ENCODE data around the gene OR5K4. TPM values are rescaled to one million over a fixed set of nuclear protein-coding genes. Genes with fewer than 3 reads are reported as not detected.

Gene OR5K4, protein sequence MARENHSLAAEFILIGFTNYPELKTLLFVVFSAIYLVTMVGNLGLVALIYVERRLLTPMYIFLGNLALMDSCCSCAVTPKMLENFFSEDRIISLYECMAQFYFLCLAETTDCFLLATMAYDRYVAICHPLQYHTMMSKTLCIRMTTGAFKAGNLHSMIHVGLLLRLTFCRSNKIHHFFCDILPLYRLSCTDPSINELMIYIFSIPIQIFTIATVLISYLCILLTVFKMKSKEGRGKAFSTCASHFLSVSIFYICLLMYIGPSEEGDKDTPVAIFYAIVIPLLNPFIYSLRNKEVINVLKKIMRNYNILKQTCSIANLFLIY
- not detected for total RNA-seq

DNA sequence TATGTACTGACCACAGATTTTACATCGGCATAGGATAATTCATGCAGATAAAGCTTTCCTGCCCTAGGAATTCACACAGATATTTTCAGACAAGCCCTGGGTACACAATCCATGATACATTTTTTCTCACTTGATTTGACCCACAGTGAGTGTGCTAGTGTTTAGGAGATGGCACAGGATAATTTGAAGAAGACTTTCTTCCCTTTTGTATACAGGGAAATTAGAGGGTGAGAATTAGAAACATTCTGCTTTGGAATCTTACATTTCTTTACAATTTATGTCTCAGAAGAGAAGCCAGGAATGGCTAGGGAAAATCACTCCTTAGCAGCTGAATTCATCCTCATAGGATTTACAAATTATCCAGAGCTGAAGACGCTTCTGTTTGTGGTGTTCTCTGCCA, at the start of gene OR5K4:
TSS of gene OR5K4 (plus strand) at position 301 of the 400 bp plus-strand sequence. CDS start at position 301, 0 bp downstream.
- no peak for FAIRE-seq
- DNase-seq (ENCODE audit: low spot score in 2 of 2) = no peak

DNA sequence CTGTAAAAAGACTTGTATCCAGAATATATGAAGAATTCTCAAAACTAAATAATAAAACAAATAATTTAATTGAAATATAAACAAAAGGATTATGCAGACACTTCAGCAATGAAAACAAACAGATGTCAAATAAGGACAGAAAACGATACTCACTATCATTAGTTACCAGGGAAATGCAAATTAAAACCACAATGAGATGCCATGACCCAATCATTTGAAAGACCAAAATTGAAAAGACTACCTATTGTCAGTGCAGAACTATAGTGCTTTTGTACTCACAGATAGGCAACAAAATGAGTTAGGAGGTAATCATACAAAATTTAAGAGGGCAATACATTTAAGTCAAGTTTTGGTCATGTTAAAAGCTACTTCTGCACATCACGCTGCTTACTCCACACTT, 31.6 kb upstream of the OR5K4 start:
- FAIRE-seq (no peak), DNase-seq (ENCODE audit: low spot score in 2 of 2) (no peak)

DNA sequence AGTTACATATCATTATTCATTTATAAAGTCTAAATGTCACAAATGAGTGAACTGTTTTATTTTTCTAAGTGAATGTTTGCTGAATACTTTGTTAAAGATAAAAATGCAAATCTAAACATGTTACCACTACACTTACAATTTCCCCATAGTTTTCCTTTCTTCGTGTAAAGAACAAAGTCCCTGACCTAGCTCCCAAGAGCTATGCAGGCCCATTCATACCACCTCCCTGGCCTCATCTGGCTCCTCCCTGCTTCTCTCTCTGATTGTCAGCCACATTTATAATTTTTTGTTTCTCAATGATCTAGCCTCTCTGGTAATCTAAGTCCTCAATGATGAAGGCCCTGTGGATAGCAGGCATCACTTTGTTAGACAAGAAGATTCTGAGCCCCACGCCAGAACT, 31.0 kb upstream of the OR5K4 start:
- no peak for DNase-seq (ENCODE audit: low spot score in 2 of 2)
- FAIRE-seq = no peak

DNA sequence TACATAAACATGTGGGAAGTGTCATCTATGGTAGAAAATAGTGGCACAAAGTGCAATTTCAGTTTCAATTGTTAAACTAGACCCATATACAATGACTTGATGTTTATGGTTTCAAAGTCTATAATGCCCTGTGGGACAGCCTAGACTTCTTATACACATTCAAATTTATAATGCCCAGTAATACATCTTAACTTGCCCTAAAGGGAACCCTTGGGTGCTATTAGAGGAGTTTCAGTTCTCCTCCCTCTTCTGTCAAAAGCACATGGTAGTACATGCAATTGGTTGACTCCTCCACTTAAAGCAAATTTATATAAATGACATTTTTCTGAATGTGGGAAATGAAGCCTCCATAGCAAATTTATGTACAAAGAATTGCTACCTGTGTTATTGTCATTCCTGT, 30.2 kb upstream of the OR5K4 start:
- no peak for FAIRE-seq
- DNase-seq (ENCODE audit: low spot score in 2 of 2) = no peak

DNA sequence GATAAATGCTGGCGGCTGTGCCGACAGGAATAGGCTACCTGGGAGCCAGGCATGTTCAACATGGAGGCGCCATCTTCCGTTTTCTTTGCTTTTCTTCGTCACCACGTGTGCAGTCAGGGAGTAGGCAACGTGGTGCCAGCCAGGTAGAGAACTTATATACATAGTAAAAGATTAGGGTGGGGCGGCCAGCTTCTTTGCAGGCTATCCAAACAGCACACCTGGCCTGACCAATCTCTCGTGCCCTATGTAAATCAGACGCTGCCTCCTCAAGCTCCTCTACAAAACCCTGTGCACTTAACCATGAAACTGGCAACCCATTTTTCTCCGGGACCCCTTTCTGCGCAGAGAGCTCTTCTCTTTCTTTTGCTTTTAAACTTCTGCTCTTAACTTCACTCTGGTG, 28.6 kb upstream of the OR5K4 start:
- no peak for DNase-seq (ENCODE audit: low spot score in 2 of 2)
- no peak for FAIRE-seq

DNA sequence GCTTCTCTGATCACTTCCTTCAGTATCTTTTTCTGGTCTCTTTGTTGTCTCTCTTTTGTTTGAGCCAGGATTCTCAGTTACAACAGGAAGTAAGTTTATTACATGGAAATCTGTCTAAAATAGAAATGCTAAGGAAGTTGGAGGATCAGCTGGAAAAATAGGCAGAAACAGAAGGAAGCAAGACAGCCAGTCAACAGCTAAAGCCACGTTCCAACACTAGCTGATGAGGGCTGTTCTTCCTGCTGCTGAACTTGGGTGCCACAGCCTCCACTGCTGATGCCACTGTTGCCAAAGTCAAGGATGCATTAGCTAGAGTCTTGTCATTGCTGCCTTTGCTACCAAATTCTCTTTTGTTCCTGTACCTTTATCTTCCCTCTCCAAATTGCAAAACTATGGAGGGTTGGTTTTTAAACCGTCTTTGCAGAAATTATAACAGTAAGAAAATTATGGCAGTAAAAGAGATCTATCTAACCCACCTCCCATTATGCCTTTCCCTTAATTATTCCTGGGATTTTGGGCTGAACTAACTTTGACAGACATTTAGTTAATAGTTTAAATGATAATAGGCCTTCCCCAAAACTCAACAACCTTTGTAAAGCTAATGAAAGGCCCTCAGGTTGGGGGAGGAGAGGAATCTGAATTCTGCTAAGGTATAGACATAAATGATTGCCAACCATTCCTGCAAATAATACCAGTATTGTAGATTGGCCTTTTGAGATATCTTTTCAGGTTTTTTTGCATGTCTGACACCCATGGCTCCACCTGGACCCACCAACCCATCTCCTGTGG, 27.4 kb upstream of the OR5K4 start:
- no peak for FAIRE-seq
- no peak for DNase-seq (ENCODE audit: low spot score in 2 of 2)

DNA sequence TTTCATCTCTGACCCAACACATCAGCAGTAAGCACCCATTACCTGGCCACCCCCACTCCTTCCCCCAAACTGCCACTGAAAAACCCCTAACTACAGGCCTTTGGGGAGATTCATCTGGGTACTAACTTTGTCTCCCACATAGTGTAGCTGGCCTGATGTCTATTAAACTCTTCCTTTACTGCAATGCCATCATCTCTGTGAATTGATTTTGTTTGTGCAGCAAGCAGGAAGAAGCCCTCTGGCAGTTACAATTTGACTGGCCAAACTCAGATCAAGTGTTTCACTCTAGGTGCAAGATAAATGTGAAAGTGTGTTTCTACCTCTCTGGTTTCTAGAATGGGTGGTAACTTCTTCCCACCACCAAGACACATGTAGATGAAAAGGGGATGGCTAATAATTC, 26.7 kb upstream of the OR5K4 start:
- DNase-seq (ENCODE audit: low spot score in 2 of 2) = no peak
- FAIRE-seq = no peak

DNA sequence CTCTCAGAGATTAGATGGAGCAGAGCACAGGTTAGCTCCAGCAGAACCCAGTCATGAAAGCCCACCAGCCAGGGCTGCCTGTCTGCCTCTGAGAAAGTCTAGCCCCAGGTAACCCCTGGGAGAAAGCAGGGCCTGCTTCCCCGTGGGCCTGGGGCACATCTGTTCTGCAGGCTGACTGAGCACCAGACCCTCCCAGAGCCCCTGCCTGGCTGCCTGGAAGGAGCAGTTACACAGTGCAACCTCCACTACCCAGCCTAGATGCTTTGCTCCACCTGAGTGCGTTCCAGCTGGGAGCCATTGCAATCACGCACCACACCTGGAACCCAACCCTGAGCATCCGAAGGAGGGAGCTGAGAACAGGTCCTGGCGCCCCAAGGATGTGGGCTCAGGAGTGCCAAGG, 24.7 kb upstream of the OR5K4 start:
- DNase-seq (ENCODE audit: low spot score in 2 of 2) (no peak), FAIRE-seq (no peak)

DNA sequence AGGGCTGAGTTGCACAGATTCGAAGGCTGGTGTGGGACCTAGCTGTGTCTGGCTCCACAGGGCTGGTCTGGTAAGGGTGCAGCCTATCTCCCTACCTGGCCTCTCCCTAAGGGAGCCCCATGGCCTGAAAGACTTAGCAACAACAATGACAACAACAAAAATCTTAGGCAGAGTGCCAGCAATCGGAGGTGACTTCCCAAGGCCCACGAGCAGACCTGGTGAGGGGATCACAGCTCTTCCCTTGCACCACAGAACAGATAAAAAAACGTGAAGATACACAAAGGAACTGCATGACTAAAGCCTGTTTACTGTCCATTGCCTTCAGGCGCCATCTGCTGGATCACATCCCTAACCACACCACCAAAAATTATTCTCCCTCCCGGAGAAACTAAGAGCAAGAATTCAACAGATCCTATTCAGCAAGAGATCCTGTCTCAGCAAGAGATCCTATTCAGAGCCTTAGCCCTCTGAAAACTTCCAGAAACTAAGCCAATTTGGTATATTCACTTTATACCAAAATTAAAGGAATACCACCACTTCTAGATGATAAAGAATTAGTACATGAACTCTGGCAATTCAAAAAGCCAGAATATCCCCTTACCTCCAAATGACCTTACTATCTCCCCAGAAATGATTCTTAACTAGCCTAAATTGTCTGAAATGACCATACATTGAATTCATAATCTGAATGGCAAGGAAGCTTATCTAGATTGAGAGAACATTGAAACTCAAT, 24.1 kb upstream of the OR5K4 start:
- DNase-seq (ENCODE audit: low spot score in 2 of 2) (peak in 1 of 2 donors; percentile 6), FAIRE-seq (peak; percentile 30)

DNA sequence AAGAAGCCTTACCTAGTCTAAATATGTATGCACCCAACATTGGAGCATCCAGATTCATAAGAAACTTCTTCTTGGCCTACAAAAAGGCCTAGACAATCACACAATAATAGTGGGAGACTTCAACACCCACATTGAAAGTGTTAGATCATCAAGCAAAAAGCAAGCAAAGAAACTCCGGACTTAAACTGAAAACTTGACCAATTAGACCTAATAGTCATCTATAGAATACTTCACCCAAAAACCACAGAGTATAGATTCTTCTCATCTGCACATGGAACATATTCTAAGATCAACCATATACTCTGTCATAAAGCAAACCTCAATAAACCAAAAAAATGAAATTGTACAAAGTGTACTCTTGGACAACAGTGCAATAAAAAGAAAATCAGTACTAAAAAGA, 22.3 kb upstream of the OR5K4 start:
- FAIRE-seq (no peak), DNase-seq (ENCODE audit: low spot score in 2 of 2) (no peak)

DNA sequence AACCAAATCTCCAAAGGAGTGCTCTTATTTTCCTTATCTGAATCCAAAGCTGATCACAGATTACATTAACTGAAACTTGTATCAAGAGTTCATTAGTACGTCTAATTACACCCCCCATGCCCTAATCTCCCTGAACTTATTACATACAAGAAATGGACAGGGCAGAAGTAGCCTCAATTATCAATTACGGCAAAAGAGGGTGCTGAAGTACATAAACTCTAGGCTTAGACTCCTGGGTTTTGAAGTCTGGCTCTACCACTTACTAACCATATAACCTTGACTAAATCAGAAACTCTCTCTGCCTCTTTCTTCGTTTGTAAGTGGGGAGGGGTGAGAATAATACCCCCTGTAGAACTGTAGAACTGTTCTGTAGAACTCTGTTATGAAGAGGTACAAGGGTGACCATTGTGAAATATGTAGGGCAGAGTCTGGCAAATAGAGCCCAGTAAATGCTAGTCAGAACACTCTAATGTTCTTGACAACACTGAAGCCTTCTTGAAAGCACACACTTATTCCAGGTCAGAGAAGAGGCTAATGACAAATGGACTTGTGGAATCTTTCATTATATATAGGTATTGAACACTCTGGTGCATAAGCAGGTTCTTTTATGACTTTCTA, 19.6 kb upstream of the OR5K4 start:
- FAIRE-seq = no peak
- DNase-seq (ENCODE audit: low spot score in 2 of 2) = no peak

DNA sequence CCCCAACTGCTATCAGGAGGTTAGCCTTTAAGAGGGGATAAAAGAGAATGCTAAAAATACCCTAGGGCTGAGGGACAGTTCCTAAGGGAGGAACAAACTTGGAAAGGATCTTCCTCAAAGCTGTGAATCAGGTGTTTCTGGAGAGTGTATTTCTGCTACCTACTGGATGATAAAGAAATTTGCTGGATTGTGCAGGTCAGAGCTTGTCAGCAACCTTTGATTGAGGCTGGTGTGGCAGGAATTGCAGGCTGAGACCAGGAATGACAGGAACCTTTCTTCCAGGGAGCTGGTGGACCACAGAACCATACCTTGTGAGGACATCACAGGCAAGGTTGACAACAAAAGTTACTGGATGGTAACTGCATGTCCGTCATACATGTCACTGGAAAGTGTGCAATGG, 14.6 kb upstream of the OR5K4 start:
- no peak for DNase-seq (ENCODE audit: low spot score in 2 of 2)
- FAIRE-seq = no peak

DNA sequence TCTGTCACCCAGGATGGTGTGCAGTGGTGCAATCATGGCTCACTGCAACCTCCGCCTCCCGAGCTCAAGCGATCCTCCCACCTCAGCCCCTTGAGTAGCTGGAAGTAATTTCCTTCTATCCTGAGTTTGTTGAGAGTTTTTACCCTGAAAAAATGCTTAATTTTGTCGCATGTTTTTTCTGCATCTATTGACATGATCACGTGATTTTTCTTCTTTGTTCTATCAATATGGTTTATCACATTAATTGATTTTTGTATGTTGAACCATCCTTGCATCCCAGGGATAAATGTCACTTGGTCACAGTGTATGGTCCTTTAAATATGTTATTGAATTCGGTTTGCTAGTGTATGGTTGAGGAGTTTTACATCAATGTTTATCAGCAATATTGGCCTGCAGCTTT, 11.9 kb upstream of the OR5K4 start:
- no peak for FAIRE-seq

DNA sequence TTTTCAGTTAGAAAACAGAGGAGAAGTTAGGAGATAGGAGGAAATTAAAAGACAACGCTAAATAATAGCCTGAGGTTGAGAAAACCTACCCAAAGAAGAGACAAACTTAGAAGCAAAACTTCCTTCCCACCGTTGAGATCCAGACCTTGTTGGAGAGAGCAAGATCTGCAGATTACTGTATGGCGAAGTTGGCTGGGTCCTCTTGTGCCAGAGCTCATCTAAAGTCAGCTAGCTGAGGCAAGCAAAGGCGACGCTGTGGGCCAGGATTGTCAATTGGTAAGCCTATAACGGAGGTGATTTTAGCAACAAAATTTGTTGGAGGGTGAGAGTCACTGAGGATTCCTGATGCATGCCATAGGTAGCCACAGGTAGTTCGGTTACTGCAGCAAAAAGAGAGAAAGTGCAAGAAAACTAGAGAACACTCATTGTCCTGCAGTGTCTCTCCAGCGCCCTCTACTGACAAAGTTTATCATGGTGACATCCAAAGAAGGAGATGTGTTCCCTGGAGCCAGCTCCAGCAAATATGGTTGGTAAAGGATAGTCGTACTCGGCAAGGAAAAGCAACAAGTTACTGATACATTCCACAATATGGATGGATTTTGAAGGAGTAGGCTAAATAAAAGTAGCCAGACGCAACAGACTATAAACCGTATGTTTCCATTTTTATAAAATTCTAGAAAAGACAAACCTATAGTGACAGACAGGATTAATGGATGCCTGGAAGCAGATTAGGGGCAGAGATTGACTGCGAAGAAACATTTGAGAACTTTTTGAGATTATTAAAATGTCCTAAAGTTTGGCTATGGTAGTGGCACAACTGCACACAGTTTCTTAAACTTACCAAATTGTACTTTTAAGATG, 9.8 kb upstream of the OR5K4 start:
- no peak for DNase-seq (ENCODE audit: low spot score in 2 of 2)
- FAIRE-seq = no peak

More for the DNA sequence above, 11.9 kb upstream of the OR5K4 start:
- DNase-seq (ENCODE audit: low spot score in 2 of 2) = no peak

DNA sequence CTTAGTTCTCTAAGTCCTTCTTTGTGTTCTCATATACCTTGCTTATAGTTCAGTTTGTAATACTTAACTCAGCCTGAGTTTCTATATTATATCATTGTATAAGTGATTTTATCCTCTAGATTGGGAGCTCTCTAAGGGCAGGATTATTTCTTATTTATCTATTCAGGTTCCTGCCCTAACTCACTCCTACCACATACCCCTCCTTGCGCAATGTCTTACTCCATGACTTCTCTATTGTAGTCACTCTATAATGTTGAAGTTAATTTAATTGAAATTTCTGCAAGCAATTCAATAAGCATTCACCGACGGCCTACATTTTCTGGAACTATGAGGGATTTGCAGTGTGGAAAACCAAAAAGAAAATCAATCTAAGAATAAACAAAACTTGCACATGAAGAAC, 3.6 kb upstream of the OR5K4 start:
- DNase-seq (ENCODE audit: low spot score in 2 of 2) = no peak

DNA sequence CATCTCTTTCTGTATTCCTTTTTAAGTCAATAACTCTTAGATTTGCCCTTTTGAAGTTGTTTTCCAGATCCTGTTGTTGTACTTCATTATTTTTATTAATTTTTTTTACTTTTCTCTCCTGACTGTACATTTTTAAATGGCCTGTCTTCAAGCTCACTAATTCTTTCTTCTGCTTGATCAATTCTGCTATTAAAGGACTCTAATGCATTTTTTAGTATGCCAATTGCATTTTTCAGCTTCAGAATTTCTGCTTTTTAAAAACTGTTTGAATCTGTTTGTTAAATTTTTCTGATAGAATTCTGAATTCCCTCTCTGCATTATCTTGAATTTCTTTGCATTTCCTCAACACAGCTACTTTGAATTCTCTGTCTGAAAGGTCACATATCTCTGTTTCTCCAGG, 5.6 kb downstream of the OR5K4 start:
- FAIRE-seq = no peak

More for the DNA sequence above, 3.6 kb upstream of the OR5K4 start:
- FAIRE-seq = no peak

DNA sequence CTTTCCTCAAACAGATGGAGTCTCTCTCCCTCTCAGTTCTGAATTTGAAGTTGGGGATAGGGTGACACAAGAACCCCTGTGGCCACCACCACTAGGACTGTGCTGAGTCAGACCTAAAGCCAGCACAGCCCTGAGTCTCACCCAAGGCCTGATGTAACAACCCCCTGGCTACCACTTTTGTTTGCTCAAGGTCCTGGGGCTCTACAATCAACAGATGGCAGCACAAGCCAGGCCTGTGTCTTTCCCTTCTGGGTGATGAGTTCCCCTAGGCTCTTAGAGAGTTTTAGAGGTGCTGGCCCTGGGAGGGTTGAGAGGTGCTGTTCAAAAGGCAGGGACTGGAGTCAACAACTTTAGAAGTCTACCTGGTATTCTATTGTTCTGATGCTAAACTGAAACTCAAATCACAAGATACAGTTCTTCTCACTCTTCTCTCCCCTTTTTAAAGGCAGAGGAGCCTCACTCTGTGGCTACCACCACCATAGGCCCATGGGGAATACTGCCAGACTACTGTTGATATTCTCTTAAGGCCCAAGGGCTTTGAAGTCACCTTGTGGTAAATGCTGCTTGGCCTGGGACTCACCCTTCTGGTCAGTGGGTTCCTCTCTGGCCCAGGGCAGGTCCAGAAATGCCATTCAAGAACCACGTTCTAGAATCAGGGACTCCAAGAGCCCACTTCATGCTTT, 6.5 kb downstream of the OR5K4 start:
- no peak for DNase-seq (ENCODE audit: low spot score in 2 of 2)
- no peak for FAIRE-seq

More for the DNA sequence above, 5.6 kb downstream of the OR5K4 start:
- no peak for DNase-seq (ENCODE audit: low spot score in 2 of 2)

DNA sequence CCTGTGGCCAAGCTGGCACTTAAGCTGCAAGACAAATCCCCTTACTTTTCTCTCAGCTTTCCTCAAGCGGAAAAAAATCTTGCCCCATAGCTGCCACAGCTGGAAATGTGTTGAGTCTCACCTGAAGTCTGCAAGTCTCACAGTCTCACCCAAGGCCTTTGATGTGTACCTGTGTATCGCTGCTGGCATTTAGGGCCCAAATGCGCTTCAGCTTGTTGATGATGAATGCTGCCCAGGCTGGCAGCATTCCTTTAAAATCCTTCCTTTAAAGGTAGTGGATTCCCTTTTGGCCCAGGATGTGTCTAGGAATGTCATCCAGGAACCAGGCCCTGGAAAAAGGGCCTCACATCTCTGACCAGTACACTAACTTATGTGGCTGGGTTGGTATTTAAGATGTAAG, 7.0 kb downstream of the OR5K4 start:
- FAIRE-seq (no peak), DNase-seq (ENCODE audit: low spot score in 2 of 2) (no peak)

DNA sequence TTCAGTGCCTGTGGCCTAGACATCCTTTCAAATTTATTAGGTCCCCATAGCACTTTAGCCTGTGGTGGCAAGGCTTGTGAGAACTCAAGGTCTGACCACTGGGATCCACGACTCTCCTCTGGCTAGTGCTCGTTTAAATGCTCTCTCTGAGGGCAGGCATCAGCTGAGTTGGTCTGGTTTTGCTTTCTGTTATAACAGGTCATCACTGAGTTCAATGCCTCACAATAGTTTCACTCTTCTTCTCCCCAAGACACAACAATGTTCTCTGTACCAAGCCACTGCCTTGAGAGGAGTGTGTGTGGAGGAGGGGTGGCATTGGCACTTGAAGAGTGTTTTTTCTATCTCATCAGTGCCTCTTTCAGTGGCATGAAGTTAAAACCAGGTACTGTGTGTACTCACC, 7.6 kb downstream of the OR5K4 start:
- FAIRE-seq = no peak
- no peak for DNase-seq (ENCODE audit: low spot score in 2 of 2)
